ENCODE measurements around the gene APOB. TPM values are rescaled to one million over a fixed set of nuclear protein-coding genes. Genes with fewer than 3 reads are reported as not detected.

Gene APOB
- total and polyA plus RNA-seq, 2 of the 8 experiments (the other 6 are each of a cell fraction or from before 2014, with no cell fraction given): 0.15 to 0.61 TPM

DNA sequence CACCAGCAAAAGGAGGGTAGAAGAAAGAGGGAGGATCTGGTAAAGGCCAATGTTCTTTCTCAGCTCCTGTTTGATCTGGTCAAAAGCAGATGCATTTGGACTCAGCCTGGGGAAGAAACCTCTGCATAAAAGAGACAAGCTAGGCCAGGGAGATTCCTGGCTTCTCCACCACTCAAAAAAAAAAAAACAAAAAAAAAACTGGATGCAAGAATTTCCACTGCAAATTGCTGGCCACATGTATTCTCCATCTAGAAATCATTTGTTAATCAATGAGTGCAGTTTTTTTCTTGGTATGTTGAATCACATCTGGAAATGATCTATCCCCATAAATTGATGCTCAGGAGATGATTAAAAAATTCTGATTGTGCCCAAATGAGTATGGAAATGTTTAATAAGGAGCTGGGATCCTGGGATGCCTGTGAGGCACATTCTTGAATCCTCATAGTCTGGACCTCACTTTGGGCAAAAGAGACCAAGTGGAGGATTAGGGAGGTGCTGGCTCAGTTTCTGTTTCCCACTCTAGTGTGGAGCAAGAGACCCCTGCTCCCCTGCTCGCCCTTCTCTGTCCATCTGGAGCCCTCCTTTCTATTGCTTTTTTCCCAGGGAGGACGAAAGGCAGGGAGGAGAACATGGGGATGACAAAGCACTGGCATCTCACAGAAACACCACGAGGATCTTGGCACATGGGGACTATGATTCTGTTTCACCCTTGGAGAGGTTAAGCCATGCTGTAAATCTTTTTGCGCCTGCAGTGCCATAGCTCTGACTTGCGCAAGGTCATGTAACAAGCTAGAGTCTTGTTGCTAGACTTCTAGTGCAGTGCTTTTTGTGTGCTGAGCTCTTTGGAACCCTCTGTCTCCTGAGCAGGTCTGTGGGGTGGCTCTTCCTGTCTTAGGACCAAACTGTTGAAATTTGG lies 57.6 kb downstream of the APOB start (continued):
- TF ChIP-seq HDAC2 (IDR thresholded peaks at IDR 0.05; ENCODE audit: borderline replicate concordance in 1 of 2, low read depth in 2 of 2, low read length in 2 of 2) (no peak), SRF (IDR thresholded peaks at IDR 0.05; ENCODE audit: low read depth, low read length) (no peak), TCF12 (IDR thresholded peaks at IDR 0.05; ENCODE audit: low read depth, low read length) (no peak), SP1 (IDR thresholded peaks at IDR 0.05; ENCODE audit: low read depth, low read length) (no peak), POLR2AphosphoS5 (IDR thresholded peaks at IDR 0.05; ENCODE audit: low read depth, low read length) (no peak)
- TF ChIP-seq, protein P1, sequence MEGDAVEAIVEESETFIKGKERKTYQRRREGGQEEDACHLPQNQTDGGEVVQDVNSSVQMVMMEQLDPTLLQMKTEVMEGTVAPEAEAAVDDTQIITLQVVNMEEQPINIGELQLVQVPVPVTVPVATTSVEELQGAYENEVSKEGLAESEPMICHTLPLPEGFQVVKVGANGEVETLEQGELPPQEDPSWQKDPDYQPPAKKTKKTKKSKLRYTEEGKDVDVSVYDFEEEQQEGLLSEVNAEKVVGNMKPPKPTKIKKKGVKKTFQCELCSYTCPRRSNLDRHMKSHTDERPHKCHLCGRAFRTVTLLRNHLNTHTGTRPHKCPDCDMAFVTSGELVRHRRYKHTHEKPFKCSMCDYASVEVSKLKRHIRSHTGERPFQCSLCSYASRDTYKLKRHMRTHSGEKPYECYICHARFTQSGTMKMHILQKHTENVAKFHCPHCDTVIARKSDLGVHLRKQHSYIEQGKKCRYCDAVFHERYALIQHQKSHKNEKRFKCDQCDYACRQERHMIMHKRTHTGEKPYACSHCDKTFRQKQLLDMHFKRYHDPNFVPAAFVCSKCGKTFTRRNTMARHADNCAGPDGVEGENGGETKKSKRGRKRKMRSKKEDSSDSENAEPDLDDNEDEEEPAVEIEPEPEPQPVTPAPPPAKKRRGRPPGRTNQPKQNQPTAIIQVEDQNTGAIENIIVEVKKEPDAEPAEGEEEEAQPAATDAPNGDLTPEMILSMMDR (IDR thresholded peaks at IDR 0.05; ENCODE audit: control extremely low read depth in 1 of 3, insufficient read depth in 1 of 3, low read depth in 1 of 3, low read length in 3 of 3): no peak

Measured in H1 (cell line).